ENCODE data around the gene ZGRF1. TPM values are rescaled to one million over a fixed set of nuclear protein-coding genes. Genes with fewer than 3 reads are reported as not detected.

The ZGRF1 gene
- total RNA-seq, 1 donor from 2014 or later, result 128 TPM

DNA sequence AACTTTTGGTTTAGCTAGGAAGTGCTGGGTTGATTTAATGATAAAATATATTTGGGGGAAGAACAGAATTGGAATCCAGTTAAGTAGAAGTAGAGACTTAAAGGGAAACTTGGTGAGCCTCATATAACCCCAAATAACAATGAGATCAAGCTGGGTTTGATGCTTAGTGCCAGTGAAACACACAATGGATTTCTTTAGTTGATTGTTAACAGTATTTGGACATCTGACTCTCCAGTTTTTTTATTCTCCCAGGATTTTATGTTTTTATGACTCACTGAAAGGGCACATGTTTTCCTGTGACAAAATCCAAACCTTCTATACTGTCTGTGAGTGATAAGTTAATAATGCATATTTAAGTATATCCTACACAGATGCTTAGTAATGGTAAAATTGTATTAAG lies 118.0 kb downstream of the ZGRF1 start:
- Histone ChIP-seq H3K4me2 (no peak overlapping the region), H3K4me3 (no peak overlapping the region), H3K27ac (no peak overlapping the region), H3K36me3 (no peaks in the 10 kb centered on the region), H3K9ac (no peak overlapping the region), H3K4me1 (peaks cover 71% of the 10 kb centered on the region), H3F3A (ENCODE audit: low read depth) (peaks cover 81% of the 10 kb centered on the region), H3K79me2 (ENCODE audit: low read depth) (no peaks in the 10 kb centered on the region), H2AFZ (replicated peaks) (no peak overlapping the region), H3K27me3 (peaks cover 99% of the 10 kb centered on the region), H4K20me1 (ENCODE audit: low read depth) (peaks cover 70% of the 10 kb centered on the region), H3K9me3 (ENCODE audit: low read depth) (no peaks in the 10 kb centered on the region)
- Mint-ChIP-seq H3K4me3 (peak overlapping the region; percentile 80), H3K36me3 (peaks cover 1% of the 10 kb centered on the region), H3K4me1 (peaks cover 72% of the 10 kb centered on the region), H3K27me3 (ENCODE audit: insufficient read depth, low read depth) (peaks cover 86% of the 10 kb centered on the region), H3K9me3 (peaks cover 7% of the 10 kb centered on the region), H3K27ac (no peak overlapping the region)
- peak; percentile 33 for TF ChIP-seq EZH2phosphoT487 (IDR thresholded peaks at IDR 0.05)
- TF ChIP-seq EZH2 (IDR thresholded peaks at IDR 0.05), result no peak
- no peak for TF ChIP-seq CTCF (IDR thresholded peaks at IDR 0.05)
- DNase-seq (ENCODE audit: low spot score), result peak; percentile 35

- H3K9me3 Mint-ChIP-seq, result peaks cover 7% of the 10 kb centered on the region
- H3K27me3 Mint-ChIP-seq (ENCODE audit: insufficient read depth, low read depth), result peaks cover 86% of the 10 kb centered on the region
- peaks cover 99% of the 10 kb centered on the region for H3K27me3 ChIP-seq
- TF ChIP-seq EZH2 (IDR thresholded peaks at IDR 0.05) (no peak), EZH2phosphoT487 (IDR thresholded peaks at IDR 0.05) (no peak), CTCF (IDR thresholded peaks at IDR 0.05) (no peak)
- peaks cover 67% of the 10 kb centered on the region for H3K4me1 Mint-ChIP-seq
- no peak overlapping the region for H2AFZ ChIP-seq (replicated peaks)
- no peak overlapping the region for H3K27ac ChIP-seq
- H3K4me2 ChIP-seq, result peak overlapping the region; percentile 93
- H3K4me3 ChIP-seq, result no peak overlapping the region
- no peaks in the 10 kb centered on the region for H3K36me3 ChIP-seq
- no peak overlapping the region for H3K27ac Mint-ChIP-seq
- H3K9ac ChIP-seq, result no peak overlapping the region
- peaks cover 76% of the 10 kb centered on the region for H4K20me1 ChIP-seq (ENCODE audit: low read depth)
- peaks cover 1% of the 10 kb centered on the region for H3K36me3 Mint-ChIP-seq
- H3K4me3 Mint-ChIP-seq, result peak overlapping the region; percentile 80
- no peaks in the 10 kb centered on the region for H3K9me3 ChIP-seq (ENCODE audit: low read depth)
- H3F3A ChIP-seq (ENCODE audit: low read depth), result peaks cover 78% of the 10 kb centered on the region
- no peaks in the 10 kb centered on the region for H3K79me2 ChIP-seq (ENCODE audit: low read depth)
- peaks cover 70% of the 10 kb centered on the region for H3K4me1 ChIP-seq
- DNase-seq (ENCODE audit: low spot score), result no peak
These were observed 118.8 kb downstream of the ZGRF1 start for GRCh38 chr4:112517911-112518310.

DNA sequence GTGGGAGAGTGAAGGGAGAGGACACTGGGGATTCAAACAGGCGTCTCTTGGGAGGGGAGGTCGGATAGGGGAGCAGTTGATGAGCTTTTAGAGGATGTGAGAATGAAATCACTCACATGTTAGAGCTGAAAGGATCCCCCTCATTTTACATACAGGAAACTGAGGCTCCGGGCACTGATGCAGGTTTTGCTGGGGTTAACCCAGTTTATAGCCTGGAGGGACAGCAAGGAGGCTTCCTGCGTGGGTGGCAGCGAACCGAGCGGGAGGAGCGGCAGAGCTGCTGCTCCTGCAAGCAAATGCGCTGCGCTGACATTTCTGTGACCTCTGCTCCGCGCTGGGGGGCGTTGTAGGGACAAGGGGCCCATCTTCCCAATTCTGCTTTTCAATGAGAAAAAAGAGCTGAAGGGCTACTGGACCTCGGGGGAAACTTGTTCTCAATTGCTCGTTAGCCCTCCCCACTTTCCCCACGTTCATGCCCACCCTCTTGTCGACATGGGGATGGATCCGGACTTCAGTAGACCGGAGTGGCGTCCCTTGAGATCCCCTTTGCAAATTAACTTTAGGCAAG lies 119.6 kb downstream of the ZGRF1 start:
- Mint-ChIP-seq H3K4me3 (peak overlapping the region; percentile 80), H3K9me3 (peaks cover 4% of the 10 kb centered on the region), H3K4me1 (peaks cover 64% of the 10 kb centered on the region), H3K36me3 (peaks cover 1% of the 10 kb centered on the region), H3K27me3 (ENCODE audit: insufficient read depth, low read depth) (peaks cover 87% of the 10 kb centered on the region), H3K27ac (no peak overlapping the region)
- Histone ChIP-seq H3K27me3 (peaks cover 99% of the 10 kb centered on the region), H3K27ac (no peak overlapping the region), H3F3A (ENCODE audit: low read depth) (peaks cover 71% of the 10 kb centered on the region), H3K9ac (no peak overlapping the region), H3K4me1 (peaks cover 63% of the 10 kb centered on the region), H3K9me3 (ENCODE audit: low read depth) (no peaks in the 10 kb centered on the region), H3K79me2 (ENCODE audit: low read depth) (no peaks in the 10 kb centered on the region), H3K4me2 (peak overlapping the region; percentile 93), H3K4me3 (peak overlapping the region; percentile 51), H2AFZ (replicated peaks) (no peak overlapping the region), H4K20me1 (ENCODE audit: low read depth) (peaks cover 71% of the 10 kb centered on the region), H3K36me3 (no peaks in the 10 kb centered on the region)
- DNase-seq (ENCODE audit: low spot score), result peak; percentile 78
- peak; percentile 28 for TF ChIP-seq CTCF (IDR thresholded peaks at IDR 0.05)
- no peak for TF ChIP-seq EZH2phosphoT487 (IDR thresholded peaks at IDR 0.05)
- peak; percentile 12 for TF ChIP-seq EZH2 (IDR thresholded peaks at IDR 0.05)
